ENCODE results near the gene MAPK1. TPM values are rescaled to one million over a fixed set of nuclear protein-coding genes. Genes with fewer than 3 reads are reported as not detected.
"Not testable (repeated sequence)": the region's sequence is repeated elsewhere in the genome, so short reads cannot be mapped to it uniquely, and the experiment has no call there.

Gene MAPK1
- total and polyA plus RNA-seq, 4 donors: 87.7 to 183 (median 136) TPM

DNA sequence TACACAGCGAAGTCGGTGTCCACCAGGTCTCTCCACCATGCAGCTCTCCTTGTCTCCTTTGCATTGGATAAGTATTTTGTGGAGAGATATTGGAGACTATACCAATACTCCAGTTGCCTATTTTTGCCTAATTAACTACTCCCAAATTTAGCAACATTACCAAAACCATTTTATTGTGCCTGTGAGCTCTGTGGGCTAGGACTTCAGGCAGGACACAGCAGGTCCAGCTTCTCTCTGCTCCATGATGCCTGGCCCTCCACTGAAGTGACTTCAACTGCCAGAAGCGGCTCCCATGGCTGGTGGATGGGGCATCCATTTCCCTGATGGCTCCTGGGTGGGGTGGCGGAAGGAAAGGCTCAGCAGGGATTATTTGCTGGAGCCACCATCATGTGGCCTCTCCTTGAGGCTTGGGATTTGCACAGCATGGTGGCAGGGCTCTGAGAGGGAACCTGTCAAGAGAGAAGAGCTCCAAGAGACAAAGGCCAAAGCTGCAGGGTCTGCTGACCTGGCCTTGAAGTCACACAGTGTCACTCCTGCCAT, 36.9 kb upstream of the MAPK1 start:
- Histone ChIP-seq H3K4me3 (ENCODE audit: low read depth, low read length) (no peak overlapping the region), H3K4me1 (ENCODE audit: control insufficient read depth, insufficient read depth, low read length) (peaks cover 8% of the 10 kb centered on the region), H3K27ac (ENCODE audit: low read depth, low read length) (no peak overlapping the region), H3K36me3 (ENCODE audit: control insufficient read depth, insufficient read depth, low read length) (no peaks in the 10 kb centered on the region), H3K9me3 (ENCODE audit: control insufficient read depth, insufficient read depth, low read length) (no peaks in the 10 kb centered on the region), H3K27me3 (ENCODE audit: control insufficient read depth, insufficient read depth, low read length) (no peaks in the 10 kb centered on the region)
- DNase-seq (ENCODE audit: low read depth in 4 of 6, low spot score in 6 of 6): no peak
- WGBS (ENCODE audit: insufficient coverage): 93% methylated on average over 2 of the region's 4 CpGs

DNA sequence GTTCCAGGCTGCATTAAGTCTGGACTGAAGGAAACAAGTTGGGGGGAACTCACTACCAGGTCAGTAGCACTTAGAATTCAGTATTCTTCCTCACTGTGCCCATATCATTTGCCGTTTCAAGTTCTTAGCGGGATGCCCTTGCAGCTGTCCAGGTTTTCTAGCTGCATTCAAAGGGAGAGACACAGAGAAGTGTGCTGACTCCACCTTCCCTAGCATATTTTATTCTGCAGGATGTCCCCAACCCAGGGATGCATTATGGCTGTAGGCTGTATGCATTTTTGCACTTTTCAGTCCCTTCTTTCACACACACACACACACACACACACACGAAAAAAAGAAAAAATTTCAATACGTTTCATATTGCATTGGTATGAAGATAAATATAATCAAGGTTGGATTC, 35.8 kb upstream of the MAPK1 start:
- DNase-seq (ENCODE audit: low read depth in 4 of 6, low spot score in 6 of 6): no peak
- Histone ChIP-seq H3K4me3 (ENCODE audit: low read depth, low read length) (no peak overlapping the region), H3K27me3 (ENCODE audit: control insufficient read depth, insufficient read depth, low read length) (no peaks in the 10 kb centered on the region), H3K27ac (ENCODE audit: low read depth, low read length) (no peak overlapping the region), H3K9me3 (ENCODE audit: control insufficient read depth, insufficient read depth, low read length) (no peaks in the 10 kb centered on the region), H3K36me3 (ENCODE audit: control insufficient read depth, insufficient read depth, low read length) (no peaks in the 10 kb centered on the region), H3K4me1 (ENCODE audit: control insufficient read depth, insufficient read depth, low read length) (peaks cover 8% of the 10 kb centered on the region)
- 100% methylated on average over 2 of the region's 4 CpGs for WGBS (ENCODE audit: insufficient coverage)

DNA sequence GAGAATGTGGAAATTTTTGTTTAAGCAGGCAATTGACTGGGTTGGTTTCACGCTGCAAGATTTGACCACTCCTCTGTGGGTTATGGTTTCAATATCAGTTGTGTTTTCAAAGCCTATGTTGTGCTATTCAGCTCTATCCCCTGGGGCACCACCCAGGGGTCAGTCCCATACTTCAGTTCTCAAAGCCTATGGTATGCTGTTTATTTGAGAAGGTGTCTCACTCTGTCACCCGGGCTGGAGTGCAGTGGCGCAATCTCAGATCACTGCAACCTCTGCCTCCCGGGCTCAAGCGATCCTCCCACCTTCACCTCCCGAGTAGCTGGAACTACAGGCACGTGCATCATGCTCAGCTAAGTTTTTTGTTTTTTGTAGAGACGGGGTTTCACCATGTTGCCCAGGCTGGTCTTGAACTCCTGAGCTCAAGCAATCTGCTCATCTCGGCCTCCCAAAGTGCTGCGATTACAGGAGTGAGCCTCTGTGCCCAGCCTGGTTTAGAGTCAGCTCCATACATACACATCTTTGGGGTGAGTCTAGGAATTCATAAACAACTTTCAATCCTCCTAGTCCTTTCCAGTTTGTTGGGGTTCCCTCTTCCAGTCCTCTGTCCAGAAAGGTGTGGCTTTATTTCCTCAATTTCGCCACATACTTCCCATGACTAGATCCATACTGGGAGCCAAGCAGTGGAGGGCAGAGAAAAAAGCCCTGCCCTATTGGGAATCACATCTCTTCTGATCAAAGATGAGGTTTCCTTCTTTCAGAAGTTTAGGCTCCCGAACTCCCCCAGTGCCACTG, 35.0 kb upstream of the MAPK1 start:
- WGBS (ENCODE audit: insufficient coverage): 82% methylated on average over 4 of the region's 12 CpGs
- Histone ChIP-seq H3K4me1 (ENCODE audit: control insufficient read depth, insufficient read depth, low read length) (peaks cover 8% of the 10 kb centered on the region), H3K36me3 (ENCODE audit: control insufficient read depth, insufficient read depth, low read length) (no peaks in the 10 kb centered on the region), H3K27ac (ENCODE audit: low read depth, low read length) (no peak overlapping the region), H3K27me3 (ENCODE audit: control insufficient read depth, insufficient read depth, low read length) (no peaks in the 10 kb centered on the region), H3K9me3 (ENCODE audit: control insufficient read depth, insufficient read depth, low read length) (no peaks in the 10 kb centered on the region), H3K4me3 (ENCODE audit: low read depth, low read length) (no peak overlapping the region)
- DNase-seq (ENCODE audit: low read depth in 4 of 6, low spot score in 6 of 6): no peak

DNA sequence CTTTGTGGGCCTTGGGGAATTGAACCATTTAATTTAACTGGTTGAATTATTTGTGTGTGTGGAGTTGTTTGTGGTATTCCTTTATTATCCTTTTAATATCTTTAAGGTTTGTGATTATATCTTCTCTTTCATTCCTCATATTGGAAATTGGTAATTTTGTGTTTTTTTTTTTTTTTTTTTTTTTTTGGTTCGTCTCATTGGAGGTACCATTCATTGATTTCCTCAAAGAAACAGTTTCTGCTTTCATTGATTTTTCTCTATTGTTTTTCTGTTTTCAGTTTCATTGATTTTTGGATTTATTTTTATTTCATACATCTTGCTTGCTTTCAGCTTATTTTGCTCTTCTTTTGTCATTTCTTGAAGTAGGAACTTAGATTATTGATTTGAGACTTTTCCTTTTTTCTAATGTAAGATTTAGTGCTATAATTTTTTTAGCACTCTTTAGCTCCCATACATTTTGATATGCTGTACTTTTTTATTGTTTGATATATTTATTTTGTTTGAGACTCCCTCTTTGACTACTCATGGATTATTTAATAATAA, 31.0 kb upstream of the MAPK1 start:
- Histone ChIP-seq H3K9me3 (ENCODE audit: control insufficient read depth, insufficient read depth, low read length) (no peaks in the 10 kb centered on the region), H3K27ac (ENCODE audit: low read depth, low read length) (no peak overlapping the region), H3K27me3 (ENCODE audit: control insufficient read depth, insufficient read depth, low read length) (no peaks in the 10 kb centered on the region), H3K36me3 (ENCODE audit: control insufficient read depth, insufficient read depth, low read length) (no peaks in the 10 kb centered on the region), H3K4me3 (ENCODE audit: low read depth, low read length) (no peak overlapping the region), H3K4me1 (ENCODE audit: control insufficient read depth, insufficient read depth, low read length) (no peaks in the 10 kb centered on the region)
- no CpG with 5 or more reads among the region's 1 CpG for WGBS (ENCODE audit: insufficient coverage)
- no peak for DNase-seq (ENCODE audit: low read depth in 4 of 6, low spot score in 6 of 6)

DNA sequence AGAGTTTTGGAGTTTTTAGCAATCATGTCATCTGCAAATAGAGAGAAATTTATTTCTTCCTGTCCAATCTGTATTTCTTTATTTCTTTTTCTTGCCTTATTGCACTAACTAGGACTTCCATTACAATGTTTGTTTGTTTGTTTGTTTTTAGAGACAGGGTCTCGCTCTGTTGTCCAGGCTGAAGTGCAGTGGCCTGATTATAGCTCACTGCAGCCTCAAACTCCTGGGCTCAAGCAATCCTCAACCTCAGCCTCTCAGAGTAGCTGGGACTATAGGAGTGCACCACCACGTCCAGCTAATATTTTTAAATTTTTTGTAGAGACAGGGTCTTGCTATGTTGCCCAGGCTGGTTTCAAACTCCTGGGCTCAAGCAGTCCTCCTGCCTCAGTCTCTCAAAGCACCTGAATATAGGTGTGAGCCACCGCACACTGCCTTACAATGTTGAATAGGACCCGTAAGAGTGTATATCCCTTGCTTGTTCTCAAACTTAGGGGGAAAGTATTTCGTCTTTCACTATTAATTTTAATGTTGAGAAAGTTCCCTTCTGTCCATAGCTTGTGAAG, 29.6 kb upstream of the MAPK1 start:
- no CpG with 5 or more reads among the region's 5 CpGs for WGBS (ENCODE audit: insufficient coverage)
- DNase-seq (ENCODE audit: low read depth in 4 of 6, low spot score in 6 of 6): no peak
- H3K36me3 ChIP-seq (ENCODE audit: control insufficient read depth, insufficient read depth, low read length): no peaks in the 10 kb centered on the region

DNA sequence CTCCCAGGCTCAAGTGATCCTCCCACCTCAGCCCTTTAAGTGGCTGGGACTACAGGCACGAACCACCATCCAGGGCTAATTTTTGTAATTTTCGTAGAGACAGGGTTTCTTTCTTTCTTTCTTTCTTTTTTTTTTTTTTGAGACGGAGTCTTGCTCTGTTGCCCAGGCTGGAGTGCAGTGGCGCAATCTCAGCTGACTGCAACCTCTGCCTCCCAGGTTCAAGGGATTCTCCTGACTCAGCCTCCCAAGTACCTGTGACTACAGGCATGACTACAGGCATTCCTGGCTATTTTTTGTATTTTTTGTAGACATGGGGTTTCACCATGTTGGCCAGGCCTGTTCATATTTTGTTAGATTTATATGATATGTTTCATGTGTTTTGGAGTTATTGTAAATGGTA, 28.8 kb upstream of the MAPK1 start:
- not testable (repeated sequence) for H3K4me3 ChIP-seq (ENCODE audit: low read depth, low read length); H3K36me3 ChIP-seq (ENCODE audit: control insufficient read depth, insufficient read depth, low read length); DNase-seq (ENCODE audit: low read depth in 4 of 6, low spot score in 6 of 6); H3K9me3 ChIP-seq (ENCODE audit: control insufficient read depth, insufficient read depth, low read length); H3K4me1 ChIP-seq (ENCODE audit: control insufficient read depth, insufficient read depth, low read length); H3K27me3 ChIP-seq (ENCODE audit: control insufficient read depth, insufficient read depth, low read length); H3K27ac ChIP-seq (ENCODE audit: low read depth, low read length)
- 83% methylated on average over 1 of the region's 4 CpGs for WGBS (ENCODE audit: insufficient coverage)

More for the DNA sequence above, 29.6 kb upstream of the MAPK1 start:
- Histone ChIP-seq H3K4me1 (ENCODE audit: control insufficient read depth, insufficient read depth, low read length) (no peaks in the 10 kb centered on the region), H3K27me3 (ENCODE audit: control insufficient read depth, insufficient read depth, low read length) (no peaks in the 10 kb centered on the region), H3K27ac (ENCODE audit: low read depth, low read length) (no peak overlapping the region), H3K9me3 (ENCODE audit: control insufficient read depth, insufficient read depth, low read length) (no peaks in the 10 kb centered on the region), H3K4me3 (ENCODE audit: low read depth, low read length) (no peak overlapping the region)

DNA sequence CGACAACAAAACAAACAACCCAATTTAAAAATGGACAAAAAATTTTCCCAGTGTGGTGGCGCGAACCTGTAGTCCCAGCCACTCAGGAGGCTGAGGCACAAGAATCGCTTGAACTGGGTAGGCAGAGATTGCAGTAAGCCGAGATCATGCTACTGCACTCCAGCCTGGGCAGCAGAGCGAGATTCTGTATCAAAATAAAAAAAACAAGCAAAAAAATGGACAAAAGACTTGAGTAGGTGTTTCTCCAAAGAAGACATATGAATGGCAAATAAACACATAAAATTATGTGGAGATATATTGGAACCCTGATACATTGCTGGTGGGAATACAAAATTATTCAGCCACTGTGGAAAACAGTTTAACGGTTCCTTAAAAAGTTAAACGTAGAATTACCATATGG, 27.4 kb upstream of the MAPK1 start:
- Histone ChIP-seq H3K9me3 (ENCODE audit: control insufficient read depth, insufficient read depth, low read length) (no peaks in the 10 kb centered on the region), H3K4me3 (ENCODE audit: low read depth, low read length) (no peak overlapping the region)
- WGBS (ENCODE audit: insufficient coverage): 100% methylated on average over 3 of the region's 8 CpGs

DNA sequence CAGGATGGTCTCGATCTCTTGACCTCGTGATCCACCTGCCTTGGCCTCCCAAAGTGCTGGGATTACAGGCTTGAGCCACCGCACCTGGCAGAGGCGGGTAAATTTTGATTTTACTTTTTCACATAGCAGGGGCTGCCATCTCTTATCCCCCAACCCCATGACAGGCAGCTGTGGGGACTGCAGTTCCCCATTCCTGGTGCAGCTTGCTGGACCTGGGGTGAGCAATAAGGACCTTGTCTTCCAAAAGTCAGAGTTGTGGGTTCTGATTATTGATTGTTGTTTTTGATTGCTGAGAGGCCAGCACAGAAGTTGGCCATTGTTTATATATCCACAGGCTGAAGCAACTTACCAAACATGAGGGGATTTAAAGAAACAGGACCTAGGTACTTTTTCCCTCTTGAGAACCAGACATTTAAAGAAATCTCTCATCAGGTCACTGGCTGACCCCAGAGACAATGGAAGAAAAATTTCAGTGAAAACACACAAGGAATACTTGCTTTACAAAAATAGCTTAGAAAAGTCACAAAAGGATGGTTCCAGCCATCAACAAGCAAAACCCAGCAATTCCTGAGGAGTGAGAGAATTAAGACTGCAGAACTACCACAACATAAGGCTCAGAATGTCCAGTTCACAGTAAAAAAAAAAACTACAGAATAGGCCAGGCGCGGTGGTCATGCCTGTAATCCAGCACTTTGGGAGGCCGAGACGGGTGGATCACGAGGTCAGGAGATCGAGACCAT, 22.0 kb upstream of the MAPK1 start:
- H3K27ac ChIP-seq (ENCODE audit: low read depth, low read length): no peak overlapping the region
- 100% methylated on average over 2 of the region's 10 CpGs for WGBS (ENCODE audit: insufficient coverage)
- no peak for DNase-seq (ENCODE audit: low read depth in 4 of 6, low spot score in 6 of 6)
- no peaks in the 10 kb centered on the region for H3K36me3 ChIP-seq (ENCODE audit: control insufficient read depth, insufficient read depth, low read length)
- H3K4me1 ChIP-seq (ENCODE audit: control insufficient read depth, insufficient read depth, low read length): no peaks in the 10 kb centered on the region
- H3K9me3 ChIP-seq (ENCODE audit: control insufficient read depth, insufficient read depth, low read length): no peaks in the 10 kb centered on the region
- no peaks in the 10 kb centered on the region for H3K27me3 ChIP-seq (ENCODE audit: control insufficient read depth, insufficient read depth, low read length)
- no peak overlapping the region for H3K4me3 ChIP-seq (ENCODE audit: low read depth, low read length)

More for the DNA sequence above, 27.4 kb upstream of the MAPK1 start:
- DNase-seq (ENCODE audit: low read depth in 4 of 6, low spot score in 6 of 6): no peak
- Histone ChIP-seq H3K27me3 (ENCODE audit: control insufficient read depth, insufficient read depth, low read length) (no peaks in the 10 kb centered on the region), H3K4me1 (ENCODE audit: control insufficient read depth, insufficient read depth, low read length) (no peaks in the 10 kb centered on the region), H3K27ac (ENCODE audit: low read depth, low read length) (no peak overlapping the region), H3K36me3 (ENCODE audit: control insufficient read depth, insufficient read depth, low read length) (no peaks in the 10 kb centered on the region)

DNA sequence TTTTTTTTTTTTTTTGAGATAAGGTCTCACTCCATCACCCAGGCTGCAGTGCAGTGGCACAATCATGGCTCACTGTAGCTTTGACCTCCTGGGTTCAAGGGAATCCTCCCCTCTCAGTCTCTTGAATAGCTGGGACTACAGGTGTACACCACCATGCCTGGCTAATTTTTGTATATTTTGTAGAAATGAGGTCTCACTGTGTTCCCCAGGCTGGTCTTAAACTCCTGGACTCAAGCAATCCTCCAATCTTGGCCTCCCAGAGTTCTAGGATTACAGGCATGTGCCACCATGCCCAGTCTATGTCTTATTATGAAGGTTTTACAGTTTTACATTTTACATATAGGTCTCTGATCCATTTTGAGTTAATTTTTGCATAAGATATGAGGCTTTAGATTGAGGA, 20.4 kb upstream of the MAPK1 start:
- Histone ChIP-seq H3K4me1 (ENCODE audit: control insufficient read depth, insufficient read depth, low read length) (no peaks in the 10 kb centered on the region), H3K27me3 (ENCODE audit: control insufficient read depth, insufficient read depth, low read length) (no peaks in the 10 kb centered on the region), H3K4me3 (ENCODE audit: low read depth, low read length) (no peak overlapping the region), H3K27ac (ENCODE audit: low read depth, low read length) (no peak overlapping the region), H3K36me3 (ENCODE audit: control insufficient read depth, insufficient read depth, low read length) (no peaks in the 10 kb centered on the region), H3K9me3 (ENCODE audit: control insufficient read depth, insufficient read depth, low read length) (no peaks in the 10 kb centered on the region)
- no peak for DNase-seq (ENCODE audit: low read depth in 4 of 6, low spot score in 6 of 6)
